SK-N-MC (cell line): ENCODE data around the gene OR10H1.

Experiments used
- EZH2 ChIP-seq: fragments of 200-600 bp; sonication (generic); IDR thresholded peaks from one replicate; pipeline ENCODE4 v1.6.1; 2017; ENCODE audit warnings: antibody characterized with exemption
- FOXP2 ChIP-seq: optimal IDR thresholded peaks from 2 replicates; pipeline ENCODE3; 2011; ENCODE audit warnings: mild to moderate bottlenecking, moderate library complexity; ENCODE audit not compliant: insufficient read depth; ENCODE audit errors: extremely low read length, control extremely low read depth
- POLR2AphosphoS5 ChIP-seq: IDR thresholded peaks from 2 replicates; pipeline ENCODE4 v1.6.1; 2012; ENCODE audit warnings: mild to moderate bottlenecking, low read depth, low read length, borderline replicate concordance

DNA sequence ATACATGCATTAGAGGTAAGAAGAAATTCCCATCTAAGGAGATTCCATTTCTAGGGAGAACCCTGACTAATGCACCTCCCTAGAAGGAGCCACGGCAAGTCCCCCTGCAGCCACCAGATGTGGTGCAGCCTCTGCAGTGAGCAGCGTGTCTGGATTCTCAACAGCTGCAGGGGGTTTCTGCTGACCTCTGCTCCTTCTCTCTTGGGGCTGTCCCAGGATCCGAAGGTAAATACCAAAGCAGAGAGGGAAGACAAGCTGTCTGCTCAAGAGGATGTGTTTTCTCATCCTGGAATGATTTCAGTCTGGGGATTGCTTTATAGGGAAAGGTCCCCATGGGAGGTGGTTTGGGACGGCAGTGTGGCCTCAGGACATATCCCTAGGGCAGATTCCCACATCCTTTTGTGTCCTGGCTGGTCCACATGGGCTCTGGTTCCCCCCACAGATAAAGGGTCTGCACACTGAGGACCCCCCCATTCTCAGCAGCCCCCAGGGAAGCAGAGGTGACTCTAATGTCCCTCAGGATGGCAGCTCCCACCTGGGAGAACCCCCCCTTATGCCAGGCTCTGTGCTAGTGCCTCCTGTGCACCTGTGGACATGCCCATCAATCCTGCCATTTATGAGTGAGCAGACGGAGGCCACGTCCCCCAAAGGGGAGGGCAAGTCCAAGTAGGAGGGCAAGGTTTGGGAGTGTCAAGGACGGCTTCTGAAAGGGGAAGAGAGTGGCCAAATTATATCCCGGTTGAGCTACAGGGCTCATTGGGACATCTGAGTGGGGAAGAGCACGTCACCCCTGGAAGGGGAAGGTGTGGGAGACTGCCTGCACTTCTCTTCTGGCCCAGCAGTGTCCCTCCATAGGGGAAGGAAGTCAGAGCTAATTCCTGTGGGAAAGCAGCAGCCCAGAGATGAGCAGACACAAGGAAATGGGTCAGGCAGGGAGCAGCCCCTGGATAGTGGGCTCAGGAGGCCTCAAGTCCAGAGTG lies 38.2 kb downstream of the OR10H1 start:
- TF ChIP-seq EZH2 (no peak), POLR2AphosphoS5 (no peak), FOXP2 (no peak)
